DND-41 (cell line): ENCODE data around the gene CDCA5.

ENCODE experiments used
- EZH2 ChIP-seq: IDR thresholded peaks from 3 replicates; pipeline ENCODE4 v1.6.1; 2012; ENCODE audit warnings: borderline replicate concordance, low read depth, mild to moderate bottlenecking, moderate library complexity, low read length, inconsistent platforms; ENCODE audit not compliant: severe bottlenecking
- TF ChIP-seq, protein P1 (sequence below): IDR thresholded peaks from 2 replicates; pipeline ENCODE4 v1.5.1; 2012; ENCODE audit warnings: borderline replicate concordance, low read length, moderate library complexity, mild to moderate bottlenecking; ENCODE audit not compliant: poor library complexity, severe bottlenecking; ENCODE audit errors: extremely low read depth

DNA sequence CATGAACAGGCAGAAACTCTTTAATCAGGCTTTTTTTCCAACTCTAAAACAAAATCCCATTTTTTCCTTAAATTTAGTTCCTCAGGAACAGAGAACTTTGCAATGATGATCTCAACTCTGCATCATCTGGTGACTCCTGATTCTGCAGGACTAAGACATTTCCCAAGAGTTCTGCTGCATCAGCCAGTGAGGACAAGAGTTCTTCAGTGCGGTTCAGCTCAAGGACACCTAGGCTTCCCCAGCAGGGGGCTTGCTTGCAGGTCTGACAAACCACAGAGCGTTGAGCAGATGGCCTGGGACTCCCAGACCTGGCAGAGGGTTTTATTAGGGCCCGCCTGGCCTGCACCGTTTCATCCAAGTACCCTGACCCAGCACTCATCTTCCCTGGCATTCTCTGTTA is 6.4 kb downstream of the CDCA5 start:
- TF ChIP-seq EZH2, result no peak
- TF ChIP-seq, protein P1, sequence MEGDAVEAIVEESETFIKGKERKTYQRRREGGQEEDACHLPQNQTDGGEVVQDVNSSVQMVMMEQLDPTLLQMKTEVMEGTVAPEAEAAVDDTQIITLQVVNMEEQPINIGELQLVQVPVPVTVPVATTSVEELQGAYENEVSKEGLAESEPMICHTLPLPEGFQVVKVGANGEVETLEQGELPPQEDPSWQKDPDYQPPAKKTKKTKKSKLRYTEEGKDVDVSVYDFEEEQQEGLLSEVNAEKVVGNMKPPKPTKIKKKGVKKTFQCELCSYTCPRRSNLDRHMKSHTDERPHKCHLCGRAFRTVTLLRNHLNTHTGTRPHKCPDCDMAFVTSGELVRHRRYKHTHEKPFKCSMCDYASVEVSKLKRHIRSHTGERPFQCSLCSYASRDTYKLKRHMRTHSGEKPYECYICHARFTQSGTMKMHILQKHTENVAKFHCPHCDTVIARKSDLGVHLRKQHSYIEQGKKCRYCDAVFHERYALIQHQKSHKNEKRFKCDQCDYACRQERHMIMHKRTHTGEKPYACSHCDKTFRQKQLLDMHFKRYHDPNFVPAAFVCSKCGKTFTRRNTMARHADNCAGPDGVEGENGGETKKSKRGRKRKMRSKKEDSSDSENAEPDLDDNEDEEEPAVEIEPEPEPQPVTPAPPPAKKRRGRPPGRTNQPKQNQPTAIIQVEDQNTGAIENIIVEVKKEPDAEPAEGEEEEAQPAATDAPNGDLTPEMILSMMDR, result peak; percentile 26
